GM18499 (cell line): ENCODE measurements around the gene DDC.
"Not testable (repeated sequence)": the region's sequence is repeated elsewhere in the genome, so short reads cannot be mapped to it uniquely, and the experiment has no call there.

Source experiments
- ATAC-seq: cut with Tn5 transposase; IDR thresholded peaks from one replicate; pipeline ENCODE4 v1.9.1; 2021; ENCODE audit warnings: moderate number of reproducible peaks; ENCODE audit not compliant: insufficient read depth, unreplicated experiment

DDC gene

GRCh38 chr7:50466815-50467585, 98.2 kb downstream of the DDC start:
- no peak for ATAC-seq

- no peak for ATAC-seq
Observed at GRCh38 chr7:50463035-50463434, 102.2 kb downstream of the DDC start.

- no peak for ATAC-seq
Observed at GRCh38 chr7:50462361-50462760, 102.8 kb downstream of the DDC start.

- ATAC-seq, result no peak
Observed at GRCh38 chr7:50461695-50462094, 103.5 kb downstream of the DDC start.

- ATAC-seq, result not testable (repeated sequence)
Observed at GRCh38 chr7:50459183-50459582, 106.0 kb downstream of the DDC start.

GRCh38 chr7:50458651-50459050, 106.6 kb downstream of the DDC start:
- ATAC-seq, result not testable (repeated sequence)

GRCh38 chr7:50456371-50457123, 108.7 kb downstream of the DDC start:
- ATAC-seq, result no peak

GRCh38 chr7:50455658-50456057, 109.5 kb downstream of the DDC start:
- no peak for ATAC-seq

GRCh38 chr7:50454968-50455367, 110.2 kb downstream of the DDC start:
- no peak for ATAC-seq

GRCh38 chr7:50450590-50451032, 114.6 kb downstream of the DDC start:
- ATAC-seq, result no peak

GRCh38 chr7:50449881-50450589, 115.2 kb downstream of the DDC start, which contains the start of gene FIGNL1:
FIGNL1 (minus strand) TSS chr7:50450350; CDS start chr7:50447287, 3,063 bp downstream.
- peak; percentile 51 for ATAC-seq

- no peak for ATAC-seq
Observed at GRCh38 chr7:50449501-50449880, 115.7 kb downstream of the DDC start.

- ATAC-seq, result peak; percentile 34
Observed at GRCh38 chr7:50448823-50449222, 116.4 kb downstream of the DDC start.

- peak; percentile 47 for ATAC-seq
Observed at GRCh38 chr7:50446542-50446960, 118.7 kb downstream of the DDC start.

GRCh38 chr7:50436133-50436806, 128.9 kb downstream of the DDC start:
- no peak for ATAC-seq

- no peak for ATAC-seq
Observed at GRCh38 chr7:50431722-50432305, 133.4 kb downstream of the DDC start.

GRCh38 chr7:50431316-50431715, 133.9 kb downstream of the DDC start:
- ATAC-seq, result no peak

- ATAC-seq, result no peak
Observed at GRCh38 chr7:50428911-50429310, 136.3 kb downstream of the DDC start.

GRCh38 chr7:50427518-50427917, 137.7 kb downstream of the DDC start:
- ATAC-seq, result no peak
